ENCODE measurements around the gene ESPN.

- no peak for TF ChIP-seq CTCF (IDR thresholded peaks at IDR 0.05)
- no peak for TF ChIP-seq POLR2A (IDR thresholded peaks at IDR 0.05)
These were observed 64.8 kb downstream of the ESPN start for GRCh38 chr1:6489383-6489765.

Measured in adrenal gland (tissue), 5 donors.